Measurements from ENCODE around the gene TP53I13. TPM values are rescaled to one million over a fixed set of nuclear protein-coding genes. Genes with fewer than 3 reads are reported as not detected.

The TP53I13 gene
- total and polyA plus RNA-seq, 2 of the 13 experiments (the other 11 are each of a cell fraction or from before 2014, with no cell fraction given), result 16.9 to 25.7 TPM

GRCh38 chr17:29591737-29592608 is 23.5 kb downstream of the TP53I13 start (continued):
- TF ChIP-seq ZNF780A (CRISPR knock-in tag; IDR thresholded peaks at IDR 0.05), result no peak
- no peak for TF ChIP-seq CCAR2 (optimal IDR thresholded peaks at IDR 0.05; ENCODE audit: low read depth, low read length)
- no peak for TF ChIP-seq ZNF816 (CRISPR knock-in tag; IDR thresholded peaks at IDR 0.05; ENCODE audit: borderline replicate concordance)
- TF ChIP-seq TEF (CRISPR knock-in tag; IDR thresholded peaks at IDR 0.05), result no peak
- no peak for TF ChIP-seq NCOR1 (IDR thresholded peaks at IDR 0.05; ENCODE audit: borderline replicate concordance, low read length)
- no peak; the same call in 1 of the 2 replicates for TF ChIP-seq TAF1 (CRISPR knock-in tag; IDR thresholded peaks at IDR 0.05)
- 0 out of 2 replicates have a peak, but pooled peaks have one; percentile 31 for TF ChIP-seq FOXA3 (CRISPR knock-in tag; IDR thresholded peaks at IDR 0.05)
- 0 out of 2 replicates have a peak, but pooled peaks have one; percentile 37 for TF ChIP-seq ZNF574 (CRISPR knock-in tag; IDR thresholded peaks at IDR 0.05)
- TF ChIP-seq TBP (CRISPR knock-in tag; IDR thresholded peaks at IDR 0.05), result no peak
- TF ChIP-seq ZNF10 (CRISPR knock-in tag; IDR thresholded peaks at IDR 0.05; ENCODE audit: borderline replicate concordance, low read depth), result no peak
- TF ChIP-seq HNRNPUL1 (IDR thresholded peaks at IDR 0.05; ENCODE audit: low read depth, low read length), result no peak
- no peak for TF ChIP-seq ZSCAN31 (CRISPR knock-in tag; IDR thresholded peaks at IDR 0.05; ENCODE audit: low read depth)
- TF ChIP-seq MAFG (CRISPR knock-in tag; IDR thresholded peaks at IDR 0.05), result no peak
- TF ChIP-seq ZNF530 (CRISPR knock-in tag; IDR thresholded peaks at IDR 0.05; ENCODE audit: low read depth), result no peak
- no peak for TF ChIP-seq CBX1 (IDR thresholded peaks at IDR 0.05; ENCODE audit: low read depth)
- no peak for TF ChIP-seq ZXDC (CRISPR knock-in tag; IDR thresholded peaks at IDR 0.05)
- no peak for TF ChIP-seq PRDM15 (CRISPR knock-in tag; IDR thresholded peaks at IDR 0.05)
- TF ChIP-seq DDIT3 (CRISPR knock-in tag; IDR thresholded peaks at IDR 0.05), result no peak
- no peak for TF ChIP-seq RELA (CRISPR knock-in tag; IDR thresholded peaks at IDR 0.05)

Data from HepG2 (cell line).